ENCODE measurements around the gene VTI1A. TPM values are rescaled to one million over a fixed set of nuclear protein-coding genes. Genes with fewer than 3 reads are reported as not detected.
"Not testable (repeated sequence)": the region's sequence is repeated elsewhere in the genome, so short reads cannot be mapped to it uniquely, and the experiment has no call there.

The VTI1A gene
- total RNA-seq, 1 donor from 2014 or later: 33.3 TPM

- H3K27me3 Mint-ChIP-seq (ENCODE audit: low read depth, unreplicated experiment): peaks cover 9% of the 10 kb centered on the region
Measured at GRCh38 chr10:112857493-112857892, 410.5 kb downstream of the VTI1A start.

GRCh38 chr10:112858986-112859651, 412.1 kb downstream of the VTI1A start:
- no peak overlapping the region for H3K27ac Mint-ChIP-seq (ENCODE audit: unreplicated experiment)
- H3K4me1 ChIP-seq (ENCODE audit: insufficient read depth, low read length): no peaks in the 10 kb centered on the region
- H3K79me2 ChIP-seq (ENCODE audit: insufficient read depth, low read length): no peaks in the 10 kb centered on the region
- H2AFZ ChIP-seq (ENCODE audit: low read depth, low read length): no peak overlapping the region
- peaks cover 6% of the 10 kb centered on the region for H3K27me3 ChIP-seq (ENCODE audit: insufficient read depth, low read length)
- no peaks in the 10 kb centered on the region for H3K36me3 Mint-ChIP-seq (ENCODE audit: low read depth, unreplicated experiment)
- H3K4me2 ChIP-seq (ENCODE audit: low read length): no peak overlapping the region
- no peak overlapping the region for H3K4me3 Mint-ChIP-seq (ENCODE audit: unreplicated experiment)
- FAIRE-seq (no peak), DNase-seq (ENCODE audit: low read depth) (no peak)
- H3K9ac ChIP-seq (ENCODE audit: low read length): no peak overlapping the region
- no peak overlapping the region for H3K4me3 ChIP-seq (ENCODE audit: insufficient read depth, low read depth, low read length)
- H3K9me3 ChIP-seq (ENCODE audit: insufficient read depth, low read depth, low read length): peaks cover 1% of the 10 kb centered on the region
- peaks cover 8% of the 10 kb centered on the region for H3K9me3 Mint-ChIP-seq (ENCODE audit: unreplicated experiment)
- peaks cover 7% of the 10 kb centered on the region for H3K27me3 Mint-ChIP-seq (ENCODE audit: low read depth, unreplicated experiment)
- H3K36me3 ChIP-seq (ENCODE audit: insufficient read depth, low read length): no peaks in the 10 kb centered on the region
- TF ChIP-seq EZH2 (IDR thresholded peaks at IDR 0.05; ENCODE audit: insufficient read depth, low read length) (no peak), CTCF (IDR thresholded peaks at IDR 0.05; ENCODE audit: insufficient read depth, low read depth, low read length) (no peak)
- H4K20me1 ChIP-seq (ENCODE audit: insufficient read depth, low read length): no peaks in the 10 kb centered on the region
- H3K4me1 Mint-ChIP-seq (ENCODE audit: low read depth, unreplicated experiment): no peaks in the 10 kb centered on the region
- no peak overlapping the region for H3K27ac ChIP-seq (ENCODE audit: low read depth, low read length)

More at GRCh38 chr10:112857493-112857892, 410.5 kb downstream of the VTI1A start:
- TF ChIP-seq EZH2 (IDR thresholded peaks at IDR 0.05; ENCODE audit: insufficient read depth, low read length) (no peak), CTCF (IDR thresholded peaks at IDR 0.05; ENCODE audit: insufficient read depth, low read depth, low read length) (no peak)
- Mint-ChIP-seq H3K4me1 (ENCODE audit: low read depth, unreplicated experiment) (no peaks in the 10 kb centered on the region), H3K27ac (ENCODE audit: unreplicated experiment) (no peak overlapping the region), H3K36me3 (ENCODE audit: low read depth, unreplicated experiment) (no peaks in the 10 kb centered on the region), H3K4me3 (ENCODE audit: unreplicated experiment) (no peak overlapping the region), H3K9me3 (ENCODE audit: unreplicated experiment) (peaks cover 8% of the 10 kb centered on the region)
- Histone ChIP-seq H3K27me3 (ENCODE audit: insufficient read depth, low read length) (peaks cover 6% of the 10 kb centered on the region), H3K27ac (ENCODE audit: low read depth, low read length) (no peak overlapping the region), H3K4me3 (ENCODE audit: insufficient read depth, low read depth, low read length) (no peak overlapping the region), H3K9ac (ENCODE audit: low read length) (no peak overlapping the region), H3K4me1 (ENCODE audit: insufficient read depth, low read length) (no peaks in the 10 kb centered on the region), H2AFZ (ENCODE audit: low read depth, low read length) (no peak overlapping the region), H3K79me2 (ENCODE audit: insufficient read depth, low read length) (no peaks in the 10 kb centered on the region), H3K9me3 (ENCODE audit: insufficient read depth, low read depth, low read length) (no peaks in the 10 kb centered on the region), H3K4me2 (ENCODE audit: low read length) (no peak overlapping the region), H4K20me1 (ENCODE audit: insufficient read depth, low read length) (no peaks in the 10 kb centered on the region), H3K36me3 (ENCODE audit: insufficient read depth, low read length) (no peaks in the 10 kb centered on the region)
- DNase-seq (ENCODE audit: low read depth) (no peak), FAIRE-seq (no peak)

- peaks cover 8% of the 10 kb centered on the region for H3K9me3 Mint-ChIP-seq (ENCODE audit: unreplicated experiment)
- Histone ChIP-seq H3K27me3 (ENCODE audit: insufficient read depth, low read length) (peaks cover 6% of the 10 kb centered on the region), H4K20me1 (ENCODE audit: insufficient read depth, low read length) (no peaks in the 10 kb centered on the region), H2AFZ (ENCODE audit: low read depth, low read length) (no peak overlapping the region), H3K27ac (ENCODE audit: low read depth, low read length) (no peak overlapping the region), H3K9ac (ENCODE audit: low read length) (no peak overlapping the region), H3K79me2 (ENCODE audit: insufficient read depth, low read length) (no peaks in the 10 kb centered on the region), H3K4me1 (ENCODE audit: insufficient read depth, low read length) (no peaks in the 10 kb centered on the region), H3K4me3 (ENCODE audit: insufficient read depth, low read depth, low read length) (no peak overlapping the region), H3K9me3 (ENCODE audit: insufficient read depth, low read depth, low read length) (peaks cover 3% of the 10 kb centered on the region), H3K36me3 (ENCODE audit: insufficient read depth, low read length) (no peaks in the 10 kb centered on the region), H3K4me2 (ENCODE audit: low read length) (no peak overlapping the region)
- FAIRE-seq: no peak
- no peaks in the 10 kb centered on the region for H3K4me1 Mint-ChIP-seq (ENCODE audit: low read depth, unreplicated experiment)
- H3K27ac Mint-ChIP-seq (ENCODE audit: unreplicated experiment): no peak overlapping the region
- TF ChIP-seq CTCF (IDR thresholded peaks at IDR 0.05; ENCODE audit: insufficient read depth, low read depth, low read length) (no peak), EZH2 (IDR thresholded peaks at IDR 0.05; ENCODE audit: insufficient read depth, low read length) (no peak)
- DNase-seq (ENCODE audit: low read depth): no peak
- peaks cover 7% of the 10 kb centered on the region for H3K27me3 Mint-ChIP-seq (ENCODE audit: low read depth, unreplicated experiment)
- no peak overlapping the region for H3K4me3 Mint-ChIP-seq (ENCODE audit: unreplicated experiment)
- no peaks in the 10 kb centered on the region for H3K36me3 Mint-ChIP-seq (ENCODE audit: low read depth, unreplicated experiment)
Measured at GRCh38 chr10:112859793-112860192, 412.8 kb downstream of the VTI1A start.

GRCh38 chr10:112863461-112863860, 416.4 kb downstream of the VTI1A start:
- H3K4me3 ChIP-seq (ENCODE audit: insufficient read depth, low read depth, low read length); H3K27ac Mint-ChIP-seq (ENCODE audit: unreplicated experiment); H3K4me1 Mint-ChIP-seq (ENCODE audit: low read depth, unreplicated experiment); H3K4me3 Mint-ChIP-seq (ENCODE audit: unreplicated experiment); H3K27me3 Mint-ChIP-seq (ENCODE audit: low read depth, unreplicated experiment); H3K4me1 ChIP-seq (ENCODE audit: insufficient read depth, low read length); H2AFZ ChIP-seq (ENCODE audit: low read depth, low read length); H3K27ac ChIP-seq (ENCODE audit: low read depth, low read length); H3K4me2 ChIP-seq (ENCODE audit: low read length); FAIRE-seq; H3K27me3 ChIP-seq (ENCODE audit: insufficient read depth, low read length); H3K79me2 ChIP-seq (ENCODE audit: insufficient read depth, low read length); H3K9me3 ChIP-seq (ENCODE audit: insufficient read depth, low read depth, low read length); H3K36me3 Mint-ChIP-seq (ENCODE audit: low read depth, unreplicated experiment); H3K9ac ChIP-seq (ENCODE audit: low read length); H3K36me3 ChIP-seq (ENCODE audit: insufficient read depth, low read length); H3K9me3 Mint-ChIP-seq (ENCODE audit: unreplicated experiment); DNase-seq (ENCODE audit: low read depth); H4K20me1 ChIP-seq (ENCODE audit: insufficient read depth, low read length): not testable (repeated sequence)

All from astrocyte (in vitro differentiated cells and primary cell).